ENCODE data around the gene GATC. TPM values are rescaled to one million over a fixed set of nuclear protein-coding genes. Genes with fewer than 3 reads are reported as not detected.
A peak's percentile ranks its signal among the peaks of the same experiment; 100 is the strongest.

Gene GATC
- total and polyA plus RNA-seq, 7 donors, result 8.4 to 20.0 (median 17.4) TPM

DNA sequence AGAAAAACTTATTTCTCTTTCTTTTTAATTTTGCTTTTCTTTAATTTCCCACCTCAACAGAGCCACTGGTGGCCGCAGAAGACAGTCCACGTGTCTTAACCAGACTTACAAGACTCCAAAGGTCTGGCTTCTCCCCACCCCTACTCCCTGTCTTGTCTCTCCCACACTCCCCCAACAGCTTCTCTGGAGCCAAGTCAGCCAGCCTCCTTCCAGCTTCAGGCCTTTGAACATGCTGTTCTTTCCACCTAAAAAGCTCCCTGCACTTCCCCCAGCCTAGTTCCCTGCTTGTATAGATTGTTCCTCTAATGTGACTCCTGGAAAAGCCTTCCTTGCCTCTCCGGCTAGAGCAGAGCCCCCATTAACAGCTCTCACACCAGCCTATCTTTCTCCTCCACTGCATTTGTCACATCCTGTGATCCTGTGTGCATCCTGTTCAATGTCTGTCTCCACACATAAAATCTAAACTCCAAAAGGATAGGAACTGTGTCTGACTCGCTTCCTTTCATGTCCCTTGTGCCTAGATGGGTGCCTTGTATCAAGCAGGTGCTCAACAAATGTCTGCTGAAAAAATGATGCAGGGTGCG lies 41.9 kb downstream of the GATC start:
- Histone ChIP-seq H3K27ac (no peak overlapping the region), H3K27me3 (no peaks in the 10 kb centered on the region), H3K36me3 (peaks cover 0 to 12% (median 0%) of the 10 kb centered on the region in 4 donors), H3K4me3 (no peak overlapping the region), H3K4me1 (no peaks in the 10 kb centered on the region), H3K9me3 (no peaks in the 10 kb centered on the region)
- intact Hi-C loops (cut with DNase I), result no loop called here
- WGBS, 2 donors, result 77 to 78% methylated on average over 5 of the region's 5 CpGs
- TF ChIP-seq EP300 (IDR thresholded peaks at IDR 0.05) (no peak), POLR2A (IDR thresholded peaks at IDR 0.05) (no peak), POLR2AphosphoS5 (IDR thresholded peaks at IDR 0.05) (no peak)
- TF ChIP-seq, protein P1, sequence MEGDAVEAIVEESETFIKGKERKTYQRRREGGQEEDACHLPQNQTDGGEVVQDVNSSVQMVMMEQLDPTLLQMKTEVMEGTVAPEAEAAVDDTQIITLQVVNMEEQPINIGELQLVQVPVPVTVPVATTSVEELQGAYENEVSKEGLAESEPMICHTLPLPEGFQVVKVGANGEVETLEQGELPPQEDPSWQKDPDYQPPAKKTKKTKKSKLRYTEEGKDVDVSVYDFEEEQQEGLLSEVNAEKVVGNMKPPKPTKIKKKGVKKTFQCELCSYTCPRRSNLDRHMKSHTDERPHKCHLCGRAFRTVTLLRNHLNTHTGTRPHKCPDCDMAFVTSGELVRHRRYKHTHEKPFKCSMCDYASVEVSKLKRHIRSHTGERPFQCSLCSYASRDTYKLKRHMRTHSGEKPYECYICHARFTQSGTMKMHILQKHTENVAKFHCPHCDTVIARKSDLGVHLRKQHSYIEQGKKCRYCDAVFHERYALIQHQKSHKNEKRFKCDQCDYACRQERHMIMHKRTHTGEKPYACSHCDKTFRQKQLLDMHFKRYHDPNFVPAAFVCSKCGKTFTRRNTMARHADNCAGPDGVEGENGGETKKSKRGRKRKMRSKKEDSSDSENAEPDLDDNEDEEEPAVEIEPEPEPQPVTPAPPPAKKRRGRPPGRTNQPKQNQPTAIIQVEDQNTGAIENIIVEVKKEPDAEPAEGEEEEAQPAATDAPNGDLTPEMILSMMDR (IDR thresholded peaks at IDR 0.05), result no peak
- no peak for DNase-seq

DNA sequence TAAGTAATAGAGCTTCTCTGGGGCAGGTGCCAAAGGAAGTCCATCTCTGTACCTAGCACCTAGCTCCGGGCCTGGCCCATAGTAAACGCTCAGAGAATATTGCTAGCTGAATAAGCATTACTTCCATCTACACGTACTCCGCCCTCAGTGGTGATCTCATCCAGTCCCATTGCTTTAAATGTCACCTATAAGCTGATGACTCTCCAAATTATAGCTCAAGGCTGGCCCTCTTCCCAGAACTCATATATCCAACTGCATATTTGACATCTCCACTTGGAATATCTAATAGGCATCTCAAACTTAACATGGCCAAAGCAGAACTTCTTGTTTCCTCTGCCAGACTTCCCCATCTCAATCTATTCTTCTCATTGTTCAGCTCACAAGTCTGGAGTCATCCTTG lies 42.8 kb downstream of the GATC start:
- 23 to 77% methylated on average over 4 of the region's 4 CpGs for WGBS, 2 donors
- no peak for DNase-seq
- Histone ChIP-seq H3K27ac (no peak overlapping the region), H3K4me3 (no peak overlapping the region), H3K27me3 (no peaks in the 10 kb centered on the region), H3K4me1 (no peaks in the 10 kb centered on the region), H3K36me3 (peaks cover 0 to 12% (median 0%) of the 10 kb centered on the region in 4 donors), H3K9me3 (no peaks in the 10 kb centered on the region)
- intact Hi-C loops (cut with DNase I), result no loop called here
- no peak for TF ChIP-seq EP300 (IDR thresholded peaks at IDR 0.05)

DNA sequence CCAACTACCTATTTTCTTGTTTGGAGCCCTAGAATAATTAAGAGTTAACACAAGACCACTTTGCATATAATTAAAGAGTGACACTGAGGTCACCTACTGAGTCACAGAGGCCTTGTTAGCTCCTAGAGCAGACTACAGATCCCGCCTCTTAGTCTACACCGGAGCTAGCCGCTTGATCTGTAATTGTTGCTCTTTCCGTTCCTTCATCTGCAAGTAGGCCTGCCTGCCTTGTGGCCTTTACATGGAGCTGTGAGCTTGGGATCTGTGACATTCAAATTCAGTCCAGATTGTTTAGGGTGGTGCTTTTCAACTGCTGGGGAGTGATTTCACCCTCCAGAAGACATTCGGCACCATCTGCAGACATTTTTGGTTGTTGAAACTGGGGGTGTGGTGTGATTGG lies 44.1 kb downstream of the GATC start:
- WGBS, 2 donors, result 95 to 96% methylated on average over 5 of the region's 5 CpGs
- no peaks in the 10 kb centered on the region for H3K27me3 ChIP-seq
- peaks cover 0 to 7% (median 4%) of the 10 kb centered on the region in 4 donors for H3K4me1 ChIP-seq
- H3K27ac ChIP-seq, result no peak overlapping the region
- no peak for DNase-seq
- no peaks in the 10 kb centered on the region for H3K9me3 ChIP-seq
- TF ChIP-seq POLR2AphosphoS5 (IDR thresholded peaks at IDR 0.05) (no peak), POLR2A (IDR thresholded peaks at IDR 0.05) (no peak), EP300 (IDR thresholded peaks at IDR 0.05) (no peak)
- TF ChIP-seq, protein P1 (IDR thresholded peaks at IDR 0.05), result no peak
- no peak overlapping the region for H3K4me3 ChIP-seq
- H3K36me3 ChIP-seq, result peaks cover 0 to 12% (median 0%) of the 10 kb centered on the region in 4 donors
- intact Hi-C loops (cut with DNase I), result no loop called here

DNA sequence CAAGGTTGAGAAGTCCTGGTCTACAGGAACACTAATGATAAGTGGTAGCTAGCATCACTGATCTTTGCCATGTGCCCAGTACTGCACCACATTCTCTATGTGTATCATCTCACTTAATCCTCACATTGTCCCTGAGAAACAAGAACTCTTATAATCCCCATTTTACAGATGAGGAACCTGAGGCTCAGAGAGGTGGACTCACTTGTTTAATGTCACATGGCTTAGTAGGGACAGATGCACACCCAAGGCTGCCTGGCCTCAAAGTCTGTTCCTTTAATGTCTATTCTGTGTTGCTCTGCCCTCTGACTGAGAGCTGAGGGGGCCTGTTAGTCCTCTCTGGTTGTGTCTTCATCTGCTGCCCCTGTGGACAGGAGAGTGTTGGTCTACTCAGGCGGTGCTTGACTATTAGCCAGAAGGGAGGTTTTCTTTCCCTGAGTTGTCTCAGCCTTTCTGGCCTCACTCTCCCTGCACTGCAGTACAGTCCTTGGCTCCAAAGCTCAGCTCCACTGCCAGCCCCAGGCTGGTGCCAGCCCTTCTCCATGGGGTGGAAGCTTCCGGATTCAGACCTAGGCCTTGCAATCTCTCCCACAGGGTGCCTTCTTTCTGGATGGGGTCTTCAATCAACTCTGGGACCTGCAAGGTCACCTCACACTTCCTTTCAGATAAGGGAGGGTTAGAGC lies 44.7 kb downstream of the GATC start:
- WGBS, 2 donors, result 97 to 98% methylated on average over 2 of the region's 2 CpGs
- intact Hi-C loops (cut with DNase I), result no loop called here
- no peak for TF ChIP-seq POLR2AphosphoS5 (IDR thresholded peaks at IDR 0.05)
- no peak for TF ChIP-seq EP300 (IDR thresholded peaks at IDR 0.05)
- no peak for TF ChIP-seq POLR2A (IDR thresholded peaks at IDR 0.05)
- TF ChIP-seq, protein P1 (IDR thresholded peaks at IDR 0.05), result no peak
- DNase-seq, result no peak
- Histone ChIP-seq H3K27ac (no peak overlapping the region), H3K4me1 (peaks cover 0 to 10% (median 7%) of the 10 kb centered on the region in 4 donors), H3K27me3 (no peaks in the 10 kb centered on the region), H3K4me3 (no peak overlapping the region), H3K36me3 (peaks cover 0 to 12% (median 0%) of the 10 kb centered on the region in 4 donors), H3K9me3 (no peaks in the 10 kb centered on the region)

DNA sequence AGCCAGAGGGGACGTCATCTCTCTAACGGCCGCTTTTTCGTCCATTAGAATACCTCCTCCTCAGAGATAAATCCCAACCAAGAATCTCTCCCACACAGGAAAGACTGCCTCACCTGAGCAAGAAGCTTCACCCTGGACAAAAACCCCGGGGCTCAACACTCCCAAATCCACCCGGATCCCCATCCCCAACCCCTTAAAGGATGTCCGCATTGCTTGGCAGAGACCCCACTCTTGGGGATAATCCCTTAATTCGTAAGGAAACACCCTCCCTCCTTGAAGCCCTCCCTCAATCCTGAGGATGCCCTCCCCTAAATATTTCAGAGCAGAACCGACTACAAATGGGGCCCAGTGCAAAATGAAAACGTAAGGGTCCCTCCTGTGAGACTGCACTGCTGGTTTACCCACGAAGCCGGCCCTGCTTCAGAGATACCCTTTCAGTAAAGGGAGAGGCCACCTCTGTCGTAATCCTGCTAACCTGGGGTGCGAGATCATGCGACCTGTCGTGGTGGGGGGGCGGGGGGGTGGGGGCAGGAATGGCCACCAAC lies 49.0 kb downstream of the GATC start:
- H3K36me3 ChIP-seq, result peaks cover 0 to 28% (median 0%) of the 10 kb centered on the region in 4 donors

More for the DNA sequence above, 49.0 kb downstream of the GATC start:
- H3K4me3 ChIP-seq, result peak overlapping the region; percentile 76 to 99 (median 86)
- no peak for DNase-seq
- WGBS, 2 donors, result 18 to 26% methylated on average over 17 of the region's 17 CpGs
- no peak for TF ChIP-seq POLR2A (IDR thresholded peaks at IDR 0.05)
- TF ChIP-seq, protein P1 (IDR thresholded peaks at IDR 0.05), result no peak
- no peak for TF ChIP-seq POLR2AphosphoS5 (IDR thresholded peaks at IDR 0.05)
- TF ChIP-seq EP300 (IDR thresholded peaks at IDR 0.05), result no peak
- H3K27me3 ChIP-seq, result no peaks in the 10 kb centered on the region
- H3K27ac ChIP-seq, result peak overlapping the region; percentile 86 to 96 (median 92)
- H3K9me3 ChIP-seq, result no peaks in the 10 kb centered on the region
- H3K4me1 ChIP-seq, result peaks cover 0 to 30% (median 24%) of the 10 kb centered on the region in 4 donors
- intact Hi-C loops (cut with DNase I), result loop anchor here (2.0 to 5.0 kb wide), 2 partner anchors 26 to 87 kb away; partner anchors contain the start of genes POP5 and SRSF9
